Measurements from ENCODE around the gene PRND. TPM values are rescaled to one million over a fixed set of nuclear protein-coding genes. Genes with fewer than 3 reads are reported as not detected.
"Not testable (repeated sequence)": the region's sequence is repeated elsewhere in the genome, so short reads cannot be mapped to it uniquely, and the experiment has no call there.

Gene PRND
- total RNA-seq, 2 experiments from 2014 or later: not detected

- peaks cover 16% of the 10 kb centered on the region for H3K4me1 Mint-ChIP-seq (ENCODE audit: low read depth)
- H3K36me3 Mint-ChIP-seq, DNase-seq, POLR2A ChIA-PET, H3K27me3 Mint-ChIP-seq, H3K4me3 Mint-ChIP-seq, H3K27ac Mint-ChIP-seq, H3K9me3 Mint-ChIP-seq: not testable (repeated sequence)
- CTCF ChIA-PET: interaction anchor here (0.6 to 9.9 kb wide), 5 partner anchors 16 to 122 kb away, joined by 3 to 194 read pairs (median 5); no protein-coding TSS in a partner anchor
- intact Hi-C loops (cut with micrococcal nuclease): loop anchor here (10.0 kb wide), 1 partner anchor 619 kb away; no protein-coding TSS in a partner anchor
These were observed 1.8 kb downstream of the PRND start for GRCh38 chr20:4723553-4723952.

GRCh38 chr20:4724459-4725262, 3.0 kb downstream of the PRND start:
- ChIA-PET CTCF (interaction anchor here (1.0 to 9.9 kb wide), 6 partner anchors 15 to 332 kb away, joined by 3 to 194 read pairs (median 9); no protein-coding TSS in a partner anchor), POLR2A (no interaction called here)
- Mint-ChIP-seq H3K9me3 (no peaks in the 10 kb centered on the region), H3K4me3 (no peak overlapping the region), H3K36me3 (no peaks in the 10 kb centered on the region), H3K27ac (no peak overlapping the region), H3K27me3 (no peaks in the 10 kb centered on the region), H3K4me1 (ENCODE audit: low read depth) (peaks cover 16% of the 10 kb centered on the region)
- intact Hi-C loops (cut with micrococcal nuclease): loop anchor here (5.0 to 10.0 kb wide), 2 partner anchors 57 to 620 kb away; no protein-coding TSS in a partner anchor
- DNase-seq: no peak

GRCh38 chr20:4725263-4725550, 3.5 kb downstream of the PRND start:
- Mint-ChIP-seq H3K9me3 (no peaks in the 10 kb centered on the region), H3K4me3 (no peak overlapping the region), H3K4me1 (ENCODE audit: low read depth) (peaks cover 16% of the 10 kb centered on the region), H3K27ac (no peak overlapping the region), H3K27me3 (no peaks in the 10 kb centered on the region), H3K36me3 (no peaks in the 10 kb centered on the region)
- DNase-seq: no peak
- ChIA-PET POLR2A (no interaction called here), CTCF (interaction anchor here (1.0 to 9.9 kb wide), 6 partner anchors 15 to 332 kb away, joined by 3 to 194 read pairs (median 9); no protein-coding TSS in a partner anchor)
- intact Hi-C loops (cut with micrococcal nuclease): loop anchor here (5.0 to 10.0 kb wide), 2 partner anchors 58 to 620 kb away; no protein-coding TSS in a partner anchor

- intact Hi-C loops (cut with micrococcal nuclease): loop anchor here (5.0 to 10.0 kb wide), 2 partner anchors 60 to 622 kb away; no protein-coding TSS in a partner anchor
- Mint-ChIP-seq H3K27me3 (peaks cover 2% of the 10 kb centered on the region), H3K27ac (peak overlapping the region; percentile 1), H3K4me1 (ENCODE audit: low read depth) (peaks cover 10% of the 10 kb centered on the region), H3K9me3 (no peaks in the 10 kb centered on the region), H3K36me3 (no peaks in the 10 kb centered on the region), H3K4me3 (peak overlapping the region; percentile 36)
- ChIA-PET POLR2A (interaction anchor here (1.3 kb wide), 1 partner anchor 121 kb away, joined by 3 read pairs; no protein-coding TSS in a partner anchor), CTCF (interaction anchor here (1.0 to 9.9 kb wide), 3 partner anchors 13 to 229 kb away, joined by 3 to 194 read pairs (median 33); no protein-coding TSS in a partner anchor)
- peak; percentile 76 for DNase-seq
These were observed 5.1 kb downstream of the PRND start for GRCh38 chr20:4726710-4727397.

- intact Hi-C loops (cut with micrococcal nuclease): loop anchor here (5.0 to 10.0 kb wide), 2 partner anchors 61 to 623 kb away; no protein-coding TSS in a partner anchor
- CTCF ChIA-PET: interaction anchor here (3.1 kb wide), 1 partner anchor 11 kb away, joined by 15 read pairs; no protein-coding TSS in a partner anchor
- peaks cover 10% of the 10 kb centered on the region for H3K4me1 Mint-ChIP-seq (ENCODE audit: low read depth)
- peaks cover 11% of the 10 kb centered on the region for H3K27me3 Mint-ChIP-seq
- H3K27ac Mint-ChIP-seq: no peak overlapping the region
- POLR2A ChIA-PET: no interaction called here
- no peaks in the 10 kb centered on the region for H3K36me3 Mint-ChIP-seq
- DNase-seq: no peak
- H3K9me3 Mint-ChIP-seq: no peaks in the 10 kb centered on the region
- H3K4me3 Mint-ChIP-seq: no peak overlapping the region
These were observed 6.5 kb downstream of the PRND start for GRCh38 chr20:4728120-4728760.

GRCh38 chr20:4729265-4729664, 7.6 kb downstream of the PRND start:
- intact Hi-C loops (cut with micrococcal nuclease): loop anchor here (5.0 to 10.0 kb wide), 2 partner anchors 62 to 624 kb away; no protein-coding TSS in a partner anchor
- Mint-ChIP-seq H3K36me3 (no peaks in the 10 kb centered on the region), H3K4me3 (no peak overlapping the region), H3K27ac (no peak overlapping the region), H3K4me1 (ENCODE audit: low read depth) (peaks cover 10% of the 10 kb centered on the region), H3K9me3 (no peaks in the 10 kb centered on the region), H3K27me3 (peaks cover 13% of the 10 kb centered on the region)
- ChIA-PET CTCF (interaction anchor here (0.6 to 3.1 kb wide), 4 partner anchors 10 to 738 kb away, joined by 3 to 15 read pairs (median 4); no protein-coding TSS in a partner anchor), POLR2A (no interaction called here)
- peak; percentile 51 for DNase-seq

- no peak for DNase-seq
- Mint-ChIP-seq H3K27ac (no peak overlapping the region), H3K4me1 (ENCODE audit: low read depth) (peaks cover 10% of the 10 kb centered on the region), H3K36me3 (no peaks in the 10 kb centered on the region), H3K9me3 (no peaks in the 10 kb centered on the region), H3K4me3 (no peak overlapping the region), H3K27me3 (peaks cover 17% of the 10 kb centered on the region)
- ChIA-PET CTCF (no interaction called here), POLR2A (no interaction called here)
- intact Hi-C loops (cut with micrococcal nuclease): no loop called here
These were observed 9.1 kb downstream of the PRND start for GRCh38 chr20:4730780-4731179.

GRCh38 chr20:4736875-4737274, 15.2 kb downstream of the PRND start:
- DNase-seq: no peak
- intact Hi-C loops (cut with micrococcal nuclease): no loop called here
- H3K27me3 Mint-ChIP-seq: peaks cover 23% of the 10 kb centered on the region
- no peak overlapping the region for H3K4me3 Mint-ChIP-seq
- no peaks in the 10 kb centered on the region for H3K9me3 Mint-ChIP-seq
- ChIA-PET CTCF (interaction anchor here (0.8 kb wide), 1 partner anchor 123 kb away, joined by 3 read pairs; no protein-coding TSS in a partner anchor), POLR2A (no interaction called here)
- no peaks in the 10 kb centered on the region for H3K36me3 Mint-ChIP-seq
- no peak overlapping the region for H3K27ac Mint-ChIP-seq
- no peaks in the 10 kb centered on the region for H3K4me1 Mint-ChIP-seq (ENCODE audit: low read depth)

GRCh38 chr20:4737857-4738627, 16.3 kb downstream of the PRND start:
- H3K27me3 Mint-ChIP-seq: peaks cover 14% of the 10 kb centered on the region
- ChIA-PET CTCF (interaction anchor here (0.6 to 4.5 kb wide), 4 partner anchors 9 to 216 kb away, joined by 3 to 33 read pairs (median 10); partner anchors contain the start of gene PRND), POLR2A (no interaction called here)
- H3K4me1 Mint-ChIP-seq (ENCODE audit: low read depth): no peaks in the 10 kb centered on the region
- H3K27ac Mint-ChIP-seq: no peak overlapping the region
- no peak overlapping the region for H3K4me3 Mint-ChIP-seq
- intact Hi-C loops (cut with micrococcal nuclease): no loop called here
- H3K9me3 Mint-ChIP-seq: no peaks in the 10 kb centered on the region
- DNase-seq: no peak
- H3K36me3 Mint-ChIP-seq: no peaks in the 10 kb centered on the region

- no peak overlapping the region for H3K4me3 Mint-ChIP-seq
- no peak overlapping the region for H3K27ac Mint-ChIP-seq
- no peaks in the 10 kb centered on the region for H3K36me3 Mint-ChIP-seq
- ChIA-PET POLR2A (interaction anchor here (1.1 kb wide), 1 partner anchor 326 kb away, joined by 3 read pairs; no protein-coding TSS in a partner anchor), CTCF (interaction anchor here (0.8 to 4.5 kb wide), 23 partner anchors 9 to 364 kb away, joined by 3 to 33 read pairs (median 5); partner anchors contain the start of gene PRND)
- H3K4me1 Mint-ChIP-seq (ENCODE audit: low read depth): no peaks in the 10 kb centered on the region
- H3K27me3 Mint-ChIP-seq: peaks cover 7% of the 10 kb centered on the region
- DNase-seq: peak; percentile 77
- intact Hi-C loops (cut with micrococcal nuclease): loop anchor here (1.0 kb wide), 1 partner anchor 215 kb away; no protein-coding TSS in a partner anchor
- H3K9me3 Mint-ChIP-seq: no peaks in the 10 kb centered on the region
These were observed 19.2 kb downstream of the PRND start for GRCh38 chr20:4740774-4741431.

Measured in activated CD4-positive, alpha-beta memory T cell treated with anti-CD3 and anti-CD28 coated beads for 36 hours (primary cell).